ENCODE measurements around the gene PALM2AKAP2.

PALM2AKAP2 gene

GRCh38 chr9:109771796-109772531 is 8.0 kb upstream of the PALM2AKAP2 start:
- DNase-seq, result peak in 7 of 51 donors; percentile 2 to 8 (median 5)

- DNase-seq, result no peak
Measured at GRCh38 chr9:109775516-109775915, 4.5 kb upstream of the PALM2AKAP2 start.

GRCh38 chr9:109776391-109776790 is 3.6 kb upstream of the PALM2AKAP2 start:
- DNase-seq, result no peak

GRCh38 chr9:109780453-109781033 is 545 bp downstream of the PALM2AKAP2 start:
- DNase-seq, result peak in 2 of 51 donors; percentile 11

- DNase-seq, result no peak
Measured at GRCh38 chr9:109781086-109781485, 1.1 kb downstream of the PALM2AKAP2 start.

GRCh38 chr9:109781541-109782197 is 1.7 kb downstream of the PALM2AKAP2 start:
- no peak for DNase-seq

- DNase-seq, result no peak
Measured at GRCh38 chr9:109787735-109788134, 7.7 kb downstream of the PALM2AKAP2 start.

GRCh38 chr9:109789556-109789955 is 9.6 kb downstream of the PALM2AKAP2 start:
- DNase-seq, result no peak

GRCh38 chr9:109789971-109790370 is 10.0 kb downstream of the PALM2AKAP2 start:
- no peak for DNase-seq

- DNase-seq, result no peak
Measured at GRCh38 chr9:109791003-109791677, 11.1 kb downstream of the PALM2AKAP2 start.

- no peak for DNase-seq
Measured at GRCh38 chr9:109791747-109792146, 11.7 kb downstream of the PALM2AKAP2 start.

- no peak for DNase-seq
Measured at GRCh38 chr9:109792951-109793546, 13.1 kb downstream of the PALM2AKAP2 start.

GRCh38 chr9:109793921-109794320 is 13.9 kb downstream of the PALM2AKAP2 start:
- DNase-seq, result no peak

- no peak for DNase-seq
Measured at GRCh38 chr9:109794361-109795012, 14.5 kb downstream of the PALM2AKAP2 start.

GRCh38 chr9:109795613-109796012 is 15.6 kb downstream of the PALM2AKAP2 start:
- DNase-seq, result no peak

GRCh38 chr9:109796078-109796477 is 16.1 kb downstream of the PALM2AKAP2 start:
- no peak for DNase-seq

- no peak for DNase-seq
Measured at GRCh38 chr9:109797006-109797405, 17.0 kb downstream of the PALM2AKAP2 start.

- no peak for DNase-seq
Measured at GRCh38 chr9:109797509-109797908, 17.5 kb downstream of the PALM2AKAP2 start.

GRCh38 chr9:109799141-109799540 is 19.1 kb downstream of the PALM2AKAP2 start:
- no peak for DNase-seq

GRCh38 chr9:109799792-109800191 is 19.8 kb downstream of the PALM2AKAP2 start:
- DNase-seq, result no peak

GRCh38 chr9:109801484-109801883 is 21.5 kb downstream of the PALM2AKAP2 start:
- no peak for DNase-seq

All from hypothalamus (tissue), 51 donors.